ENCODE data around the gene BCL3. TPM values are rescaled to one million over a fixed set of nuclear protein-coding genes. Genes with fewer than 3 reads are reported as not detected.

BCL3 gene
- total and polyA plus RNA-seq, 2 experiments from 2014 or later = 11.3 to 24.6 TPM

GRCh38 chr19:44795398-44795987 lies 47.0 kb downstream of the BCL3 start:
- H3K9me3 ChIP-seq (ENCODE audit: low read depth) = no peaks in the 10 kb centered on the region
- no peak overlapping the region for H3K4me2 ChIP-seq (ENCODE audit: unreplicated experiment)
- TF ChIP-seq EZH2phosphoT487 (IDR thresholded peaks at IDR 0.05; ENCODE audit: insufficient read depth, low read depth) (no peak), EZH2 (IDR thresholded peaks at IDR 0.05; ENCODE audit: insufficient read depth, poor library complexity, severe bottlenecking) (no peak)
- in situ Hi-C loops (cut with MboI) = no loop called here
- WGBS, 2 experiments (ENCODE audit: low coverage in 1 of 2, low lambda C conversion rate in 2 of 2, missing lambda C conversion rate in 2 of 2) = 89 to 93% methylated on average over 13 of the region's 13 CpGs
- H3K9me2 ChIP-seq (ENCODE audit: insufficient read depth) = no peaks in the 10 kb centered on the region
- H3K27me3 ChIP-seq (replicated peaks; ENCODE audit: insufficient read depth) = no peaks in the 10 kb centered on the region
- DNase-seq = no peak
- no peaks in the 10 kb centered on the region for H3K36me3 ChIP-seq (ENCODE audit: low read depth)
- no peaks in the 10 kb centered on the region for H3K79me2 ChIP-seq (ENCODE audit: insufficient read depth)
- H3K27ac ChIP-seq = no peak overlapping the region
- H3F3A ChIP-seq (ENCODE audit: insufficient read depth) = no peaks in the 10 kb centered on the region
- no peaks in the 10 kb centered on the region for H3K4me1 ChIP-seq (ENCODE audit: insufficient read depth)
- H3K4me3 ChIP-seq = no peak overlapping the region
- H3K9ac ChIP-seq = no peak overlapping the region
- no peaks in the 10 kb centered on the region for H4K20me1 ChIP-seq (ENCODE audit: insufficient read depth)
- H2AFZ ChIP-seq = no peak overlapping the region

DNA sequence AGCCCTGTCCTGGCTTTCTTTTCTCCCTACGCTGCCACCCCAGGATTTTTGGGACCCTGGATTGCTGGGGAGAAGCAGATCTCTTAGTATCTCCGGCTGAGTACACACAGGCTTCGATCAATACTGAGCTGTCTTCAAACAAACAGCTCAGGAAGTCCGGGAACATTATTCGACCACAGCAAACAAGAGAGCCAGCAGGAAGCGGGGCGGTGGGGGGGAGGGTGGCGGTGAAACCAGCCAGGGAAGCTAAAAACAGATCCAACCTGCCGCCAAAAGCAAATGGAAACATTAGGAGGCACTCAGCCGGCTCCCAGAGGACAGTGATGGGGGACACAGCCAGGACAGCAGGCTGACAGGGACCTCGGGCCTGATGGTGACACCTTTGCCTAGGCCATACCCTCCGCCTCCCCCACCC lies 48.2 kb downstream of the BCL3 start:
- no peaks in the 10 kb centered on the region for H4K20me1 ChIP-seq (ENCODE audit: insufficient read depth)
- no peak overlapping the region for H3K4me2 ChIP-seq (ENCODE audit: unreplicated experiment)
- no peaks in the 10 kb centered on the region for H3K9me2 ChIP-seq (ENCODE audit: insufficient read depth)
- H3K9ac ChIP-seq = no peak overlapping the region
- 75 to 80% methylated on average over 9 to 12 of the region's 12 CpGs for WGBS, 2 experiments (ENCODE audit: low coverage in 1 of 2, low lambda C conversion rate in 2 of 2, missing lambda C conversion rate in 2 of 2)
- no peaks in the 10 kb centered on the region for H3K9me3 ChIP-seq (ENCODE audit: low read depth)
- no peaks in the 10 kb centered on the region for H3K79me2 ChIP-seq (ENCODE audit: insufficient read depth)
- no peak overlapping the region for H3K27ac ChIP-seq
- H3K4me3 ChIP-seq = no peak overlapping the region
- H3K27me3 ChIP-seq (replicated peaks; ENCODE audit: insufficient read depth) = no peaks in the 10 kb centered on the region
- TF ChIP-seq EZH2phosphoT487 (IDR thresholded peaks at IDR 0.05; ENCODE audit: insufficient read depth, low read depth) = no peak
- TF ChIP-seq EZH2 (IDR thresholded peaks at IDR 0.05; ENCODE audit: insufficient read depth, poor library complexity, severe bottlenecking) = no peak
- H3F3A ChIP-seq (ENCODE audit: insufficient read depth) = no peaks in the 10 kb centered on the region
- no peak for DNase-seq
- H3K36me3 ChIP-seq (ENCODE audit: low read depth) = no peaks in the 10 kb centered on the region
- H3K4me1 ChIP-seq (ENCODE audit: insufficient read depth) = no peaks in the 10 kb centered on the region
- in situ Hi-C loops (cut with MboI) = no loop called here
- H2AFZ ChIP-seq = no peak overlapping the region

DNA sequence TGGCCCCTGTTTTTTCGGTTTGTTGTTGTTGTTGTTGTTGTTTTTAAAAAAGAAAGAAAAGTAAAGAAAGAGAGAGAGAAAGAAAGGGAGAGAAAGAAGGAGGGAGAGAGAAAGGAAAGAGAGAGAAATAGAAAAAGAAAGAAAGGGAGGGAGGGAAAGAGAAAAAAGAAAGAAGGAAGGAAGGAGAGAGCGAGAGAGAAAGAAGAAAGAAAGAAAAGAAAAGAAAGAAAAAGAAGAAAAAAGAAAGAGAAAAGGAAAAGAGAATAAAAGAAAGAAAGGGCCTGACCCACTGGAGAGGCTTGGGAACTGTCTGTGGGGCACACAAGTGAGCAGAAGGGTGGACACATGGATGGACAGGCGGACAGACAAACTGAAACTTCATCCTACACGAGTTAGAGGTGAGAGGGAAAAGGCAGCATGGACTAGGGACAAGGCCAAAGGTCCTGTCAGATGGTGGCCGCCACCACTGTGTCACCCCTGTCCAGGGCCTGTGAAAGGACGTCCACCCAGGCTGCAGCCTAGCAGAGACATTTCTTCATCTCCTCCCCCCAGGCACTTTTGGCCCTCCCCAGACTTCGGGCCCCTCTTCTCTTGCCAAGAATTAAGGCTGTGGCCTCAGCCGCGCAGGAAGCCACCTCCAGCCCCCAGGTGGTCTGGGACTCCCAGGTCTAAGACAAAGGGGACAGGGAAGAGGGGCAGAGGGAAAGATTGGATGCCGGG lies 51.3 kb downstream of the BCL3 start:
- in situ Hi-C loops (cut with MboI) = no loop called here
- TF ChIP-seq EZH2 (IDR thresholded peaks at IDR 0.05; ENCODE audit: insufficient read depth, poor library complexity, severe bottlenecking) = no peak
- no peak for TF ChIP-seq EZH2phosphoT487 (IDR thresholded peaks at IDR 0.05; ENCODE audit: insufficient read depth, low read depth)
- no peak for DNase-seq

DNA sequence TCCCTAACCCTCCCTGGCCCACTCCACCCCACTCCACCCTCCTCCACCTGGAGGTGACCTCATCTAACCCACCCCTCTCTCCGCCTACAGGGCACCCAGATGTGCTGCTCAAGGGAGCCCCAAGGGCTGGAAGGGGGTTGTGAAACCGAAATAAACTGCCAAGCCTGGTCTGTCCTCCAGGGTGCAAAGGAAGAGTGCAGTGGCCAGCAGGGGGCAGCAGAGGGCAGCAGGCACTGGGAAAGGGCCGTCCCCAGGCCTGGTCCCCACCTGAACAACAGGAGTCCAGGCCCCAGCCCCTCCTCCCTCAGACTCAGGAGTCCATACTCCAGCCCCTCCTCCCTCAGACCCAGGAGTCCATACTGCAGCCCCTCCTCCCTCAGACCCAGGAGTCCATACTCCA lies 52.0 kb downstream of the BCL3 start:
- Histone ChIP-seq H3K9me3 (ENCODE audit: low read depth) (no peaks in the 10 kb centered on the region), H3K36me3 (ENCODE audit: low read depth) (no peaks in the 10 kb centered on the region), H3K27me3 (replicated peaks; ENCODE audit: insufficient read depth) (no peaks in the 10 kb centered on the region), H2AFZ (no peak overlapping the region), H4K20me1 (ENCODE audit: insufficient read depth) (no peaks in the 10 kb centered on the region), H3K4me3 (no peak overlapping the region), H3K9ac (no peak overlapping the region), H3K79me2 (ENCODE audit: insufficient read depth) (no peaks in the 10 kb centered on the region), H3K27ac (no peak overlapping the region), H3K4me1 (ENCODE audit: insufficient read depth) (no peaks in the 10 kb centered on the region), H3F3A (ENCODE audit: insufficient read depth) (no peaks in the 10 kb centered on the region), H3K4me2 (ENCODE audit: unreplicated experiment) (no peak overlapping the region), H3K9me2 (ENCODE audit: insufficient read depth) (no peaks in the 10 kb centered on the region)
- 0 to 6% methylated on average over 3 of the region's 3 CpGs for WGBS, 2 experiments (ENCODE audit: low coverage in 1 of 2, low lambda C conversion rate in 2 of 2, missing lambda C conversion rate in 2 of 2)
- DNase-seq = peak; percentile 80
- in situ Hi-C loops (cut with MboI) = no loop called here
- TF ChIP-seq EZH2 (IDR thresholded peaks at IDR 0.05; ENCODE audit: insufficient read depth, poor library complexity, severe bottlenecking) = no peak
- no peak for TF ChIP-seq EZH2phosphoT487 (IDR thresholded peaks at IDR 0.05; ENCODE audit: insufficient read depth, low read depth)

More for the DNA sequence above, 51.3 kb downstream of the BCL3 start:
- Histone ChIP-seq H3K4me3 (no peak overlapping the region), H3K9me3 (ENCODE audit: low read depth) (no peaks in the 10 kb centered on the region), H3K79me2 (ENCODE audit: insufficient read depth) (no peaks in the 10 kb centered on the region), H3K27ac (no peak overlapping the region), H3K9ac (no peak overlapping the region), H3K4me1 (ENCODE audit: insufficient read depth) (no peaks in the 10 kb centered on the region), H3K36me3 (ENCODE audit: low read depth) (no peaks in the 10 kb centered on the region), H3K4me2 (ENCODE audit: unreplicated experiment) (no peak overlapping the region), H3K9me2 (ENCODE audit: insufficient read depth) (no peaks in the 10 kb centered on the region), H4K20me1 (ENCODE audit: insufficient read depth) (no peaks in the 10 kb centered on the region), H3F3A (ENCODE audit: insufficient read depth) (no peaks in the 10 kb centered on the region), H3K27me3 (replicated peaks; ENCODE audit: insufficient read depth) (no peaks in the 10 kb centered on the region), H2AFZ (no peak overlapping the region)
- WGBS, 2 experiments (ENCODE audit: low coverage in 1 of 2, low lambda C conversion rate in 2 of 2, missing lambda C conversion rate in 2 of 2) = 63 to 68% methylated on average over 10 of the region's 10 CpGs

Data from GM23248 (cell line).